Fibroblast of upper back skin (primary cell): ENCODE results near the gene SAMD3.
"Not testable (repeated sequence)": the region's sequence is repeated elsewhere in the genome, so short reads cannot be mapped to it uniquely, and the experiment has no call there.

Source experiments
- DNase-seq: peaks from one replicate; pipeline ENCODE4 v3.0.0-alpha.2; 2013

SAMD3 gene

GRCh38 chr6:130207979-130208649 is 14.6 kb downstream of the SAMD3 start:
- no peak for DNase-seq

GRCh38 chr6:130206479-130206878 is 16.3 kb downstream of the SAMD3 start:
- DNase-seq = no peak

- no peak for DNase-seq
Measured at GRCh38 chr6:130204322-130204721, 18.4 kb downstream of the SAMD3 start.

GRCh38 chr6:130203370-130203769 is 19.4 kb downstream of the SAMD3 start:
- no peak for DNase-seq

GRCh38 chr6:130202782-130203181 is 20.0 kb downstream of the SAMD3 start:
- DNase-seq = no peak

- DNase-seq = no peak
Measured at GRCh38 chr6:130200020-130200419, 22.7 kb downstream of the SAMD3 start.

- DNase-seq = no peak
Measured at GRCh38 chr6:130198483-130199035, 24.2 kb downstream of the SAMD3 start.

- DNase-seq = not testable (repeated sequence)
Measured at GRCh38 chr6:130197816-130198482, 24.8 kb downstream of the SAMD3 start.

GRCh38 chr6:130194434-130194833 is 28.3 kb downstream of the SAMD3 start:
- DNase-seq = peak; percentile 76

GRCh38 chr6:130190701-130191690 is 31.8 kb downstream of the SAMD3 start:
- no peak for DNase-seq

GRCh38 chr6:130189531-130190397 is 33.0 kb downstream of the SAMD3 start:
- DNase-seq = peak; percentile 8

GRCh38 chr6:130188207-130188899 is 34.4 kb downstream of the SAMD3 start:
- DNase-seq = no peak

GRCh38 chr6:130187335-130188206 is 35.2 kb downstream of the SAMD3 start:
- no peak for DNase-seq

GRCh38 chr6:130185658-130186057 is 37.1 kb downstream of the SAMD3 start:
- no peak for DNase-seq

GRCh38 chr6:130183271-130184222 is 39.2 kb downstream of the SAMD3 start:
- DNase-seq = no peak

GRCh38 chr6:130182466-130182865 is 40.3 kb downstream of the SAMD3 start:
- no peak for DNase-seq

- DNase-seq = peak; percentile 94
Measured at GRCh38 chr6:130178692-130179091, 44.1 kb downstream of the SAMD3 start.

- DNase-seq = no peak
Measured at GRCh38 chr6:130176378-130176777, 46.4 kb downstream of the SAMD3 start.

GRCh38 chr6:130173377-130174004 is 49.3 kb downstream of the SAMD3 start:
- not testable (repeated sequence) for DNase-seq
